ENCODE results near the gene FHDC1.

The FHDC1 gene

GRCh38 chr4:152957437-152958171, 21.5 kb downstream of the FHDC1 start:
- no peak for DNase-seq (ENCODE audit: low spot score)

- no peak for DNase-seq (ENCODE audit: low spot score)
These were observed 23.0 kb downstream of the FHDC1 start for GRCh38 chr4:152959080-152959479.

- no peak for DNase-seq (ENCODE audit: low spot score)
These were observed 24.0 kb downstream of the FHDC1 start for GRCh38 chr4:152960082-152960481.

GRCh38 chr4:152961014-152961772, 25.1 kb downstream of the FHDC1 start:
- DNase-seq (ENCODE audit: low spot score), result no peak

- DNase-seq (ENCODE audit: low spot score), result no peak
These were observed 25.6 kb downstream of the FHDC1 start for GRCh38 chr4:152961773-152962115.

GRCh38 chr4:152962150-152962549, 26.0 kb downstream of the FHDC1 start:
- no peak for DNase-seq (ENCODE audit: low spot score)

- DNase-seq (ENCODE audit: low spot score), result no peak
These were observed 28.2 kb downstream of the FHDC1 start for GRCh38 chr4:152964335-152964734.

GRCh38 chr4:152965611-152966010, 29.5 kb downstream of the FHDC1 start:
- no peak for DNase-seq (ENCODE audit: low spot score)

- no peak for DNase-seq (ENCODE audit: low spot score)
These were observed 31.8 kb downstream of the FHDC1 start for GRCh38 chr4:152967907-152968306.

- peak; percentile 45 for DNase-seq (ENCODE audit: low spot score)
These were observed 32.8 kb downstream of the FHDC1 start for GRCh38 chr4:152968806-152969394.

- no peak for DNase-seq (ENCODE audit: low spot score)
These were observed 34.1 kb downstream of the FHDC1 start for GRCh38 chr4:152970102-152970820.

GRCh38 chr4:152971053-152971452, 34.9 kb downstream of the FHDC1 start:
- DNase-seq (ENCODE audit: low spot score), result no peak

- peak; percentile 90 for DNase-seq (ENCODE audit: low spot score)
These were observed 36.9 kb downstream of the FHDC1 start for GRCh38 chr4:152972821-152973628.

GRCh38 chr4:152973629-152974467, 37.7 kb downstream of the FHDC1 start:
- no peak for DNase-seq (ENCODE audit: low spot score)

- no peak for DNase-seq (ENCODE audit: low spot score)
These were observed 38.6 kb downstream of the FHDC1 start for GRCh38 chr4:152974468-152975379.

GRCh38 chr4:152975380-152976211, 39.5 kb downstream of the FHDC1 start:
- no peak for DNase-seq (ENCODE audit: low spot score)

GRCh38 chr4:152976212-152976761, 40.2 kb downstream of the FHDC1 start:
- no peak for DNase-seq (ENCODE audit: low spot score)

- no peak for DNase-seq (ENCODE audit: low spot score)
These were observed 43.7 kb downstream of the FHDC1 start for GRCh38 chr4:152979731-152980330.

Measured in AG08396 (cell line).